Liver (tissue), 9 donors: ENCODE data around the gene SKI. TPM values are rescaled to one million over a fixed set of nuclear protein-coding genes. Genes with fewer than 3 reads are reported as not detected.

Source experiments
- DNase-seq: peaks from one replicate; pipeline ENCODE4 v3.0.0-alpha.2; 2017; ENCODE audit warnings: low spot score
- H3K27ac ChIP-seq, 2 donors: one replicate each; pipeline ENCODE4 v1.7.0; 2013; ENCODE audit warnings: inconsistent platforms in 2 of 2, low read length in 2 of 2, control low read depth in 1 of 2, low read depth in 1 of 2, mild to moderate bottlenecking in 1 of 2
- H3K27me3 ChIP-seq, 4 donors: one replicate each; pipeline versions ENCODE4 v1.6.1 to v1.7.0; 2013; ENCODE audit warnings: low read length in 3 of 4, inconsistent platforms in 1 of 4, mild to moderate bottlenecking in 1 of 4, moderate library complexity in 1 of 4; ENCODE audit not compliant: control insufficient read depth in 4 of 4, insufficient read depth in 4 of 4
- H3K36me3 ChIP-seq, 4 donors: one replicate each; pipeline versions ENCODE4 v1.6.1 to v1.7.0; 2013; ENCODE audit warnings: low read length in 3 of 4, mild to moderate bottlenecking in 3 of 4, low read depth in 1 of 4, moderate library complexity in 1 of 4; ENCODE audit not compliant: control insufficient read depth in 4 of 4, insufficient read depth in 3 of 4
- H3K4me1 ChIP-seq, 4 donors: one replicate each; pipeline versions ENCODE4 v1.6.1 to v1.7.0; 2013; ENCODE audit warnings: low read length in 3 of 4, mild to moderate bottlenecking in 3 of 4, moderate library complexity in 1 of 4; ENCODE audit not compliant: control insufficient read depth in 4 of 4, insufficient read depth in 4 of 4
- H3K4me3 ChIP-seq, 3 donors: one replicate each; pipeline versions ENCODE4 v1.6.1 to v1.7.0; 2013; ENCODE audit warnings: low read length in 3 of 3, control low read depth in 1 of 3, low read depth in 1 of 3, mild to moderate bottlenecking in 1 of 3
- H3K9ac ChIP-seq, 2 donors: one replicate each; pipeline ENCODE4 v1.7.0; 2013; ENCODE audit warnings: low read length in 2 of 2, mild to moderate bottlenecking in 2 of 2, moderate library complexity in 2 of 2, control low read depth in 1 of 2, low read depth in 1 of 2
- H3K9me3 ChIP-seq, 4 donors: one replicate each; pipeline versions ENCODE4 v1.6.1 to v1.7.0; 2013; ENCODE audit warnings: low read length in 3 of 4; ENCODE audit not compliant: control insufficient read depth in 4 of 4
- EGR1 ChIP-seq, 2 donors: IDR thresholded peaks; 2 replicates each; pipeline ENCODE4 v1.6.1; 2016 to 2018; ENCODE audit warnings: antibody characterized with exemption in 2 of 2, low read depth in 2 of 2
- FOXA1 ChIP-seq: IDR thresholded peaks from 2 replicates; pipeline ENCODE4 v1.6.1; 2016; ENCODE audit warnings: antibody characterized with exemption
- FOXA2 ChIP-seq: IDR thresholded peaks from 2 replicates; pipeline ENCODE4 v1.6.1; 2016; ENCODE audit warnings: antibody characterized with exemption
- GABPA ChIP-seq, 2 donors: IDR thresholded peaks in 1 of 2; conservative IDR thresholded peaks in 1 of 2; 2 replicates each; pipeline ENCODE4 v1.6.1; 2016; ENCODE audit warnings: antibody characterized with exemption in 2 of 2, mild to moderate bottlenecking in 1 of 2, moderate library complexity in 1 of 2
- HNF4A ChIP-seq, 2 donors: conservative IDR thresholded peaks; 2 replicates each; pipeline ENCODE4 v1.6.1; 2016; ENCODE audit warnings: antibody characterized with exemption in 2 of 2, mild to moderate bottlenecking in 2 of 2
- HNF4G ChIP-seq: IDR thresholded peaks from 2 replicates; pipeline ENCODE4 v1.6.1; 2016; ENCODE audit warnings: antibody characterized with exemption
- JUND ChIP-seq, 2 donors: IDR thresholded peaks; 2 replicates each; pipeline ENCODE4 v1.6.1; 2016; ENCODE audit warnings: antibody characterized with exemption in 2 of 2
- NR2F2 ChIP-seq: IDR thresholded peaks from 2 replicates; pipeline ENCODE4 v1.6.1; 2016; ENCODE audit warnings: antibody characterized with exemption
- RAD21 ChIP-seq, 2 donors: IDR thresholded peaks; 2 replicates each; pipeline ENCODE4 v1.6.1; 2016; ENCODE audit warnings: antibody characterized with exemption in 2 of 2, mild to moderate bottlenecking in 2 of 2
- RXRA ChIP-seq, 2 donors: IDR thresholded peaks; 2 replicates each; pipeline ENCODE4 v1.6.1; 2017 to 2018; ENCODE audit warnings: antibody characterized with exemption in 2 of 2, mild to moderate bottlenecking in 1 of 2
- SP1 ChIP-seq: IDR thresholded peaks from 2 replicates; pipeline ENCODE4 v1.6.1; 2018; ENCODE audit warnings: antibody characterized with exemption, mild to moderate bottlenecking
- TAF1 ChIP-seq: conservative IDR thresholded peaks from 2 replicates; pipeline ENCODE4 v1.6.1; 2016; ENCODE audit warnings: antibody characterized with exemption, mild to moderate bottlenecking
- YY1 ChIP-seq: IDR thresholded peaks from 2 replicates; pipeline ENCODE4 v1.6.1; 2016; ENCODE audit warnings: antibody characterized with exemption, mild to moderate bottlenecking
- WGBS: extraction: QIAGEN DNeasy Blood & Tissue Kit; methylation state at CpG from one replicate; pipeline ENCODE4 v1.1.7; 2013; 5-methylcytosine and 5-hydroxymethylcytosine counted together
- polyA plus RNA-seq, 2 donors: library from polyadenylated mRNA; stranded (reverse) in 1 of 2; unstranded in 1 of 2; fragments of 200-250 nt in 1 of 2; fragments of >200 nt in 1 of 2; fragmentation: Nextera tagmentation in 1 of 2; extraction: Ambion mirVana in 1 of 2; gene quantifications; one replicate each; pipeline versions ENCODE4 v1.2.1 to v1.2.3, GENCODE V29; 2013 to 2015
- total RNA-seq, 2 donors: library from RNA; depleted of rRNA; stranded (reverse); fragments of >200 nt; gene quantifications; one replicate each; pipeline ENCODE4 v1.2.3, GENCODE V29; 2014
- TF ChIP-seq, protein P1 (sequence below): fragments of 150-350 bp; IDR thresholded peaks from 2 replicates; pipeline ENCODE4 v1.5.1; 2017; ENCODE audit warnings: improper control_type of control experiment, low read depth, low read length; ENCODE audit not compliant: missing input control
- TF ChIP-seq, protein P2 (sequence below): IDR thresholded peaks from 2 replicates; pipeline ENCODE4 v1.6.1; 2016; ENCODE audit warnings: antibody characterized with exemption, mild to moderate bottlenecking
- TF ChIP-seq, protein P3 (sequence below): IDR thresholded peaks from 2 replicates; pipeline ENCODE4 v1.6.1; 2016; ENCODE audit warnings: antibody characterized with exemption
- TF ChIP-seq, protein P4 (sequence below): IDR thresholded peaks from 2 replicates; pipeline ENCODE4 v1.6.1; 2016; ENCODE audit warnings: antibody characterized with exemption
- TF ChIP-seq, protein P5 (sequence below): IDR thresholded peaks from 2 replicates; pipeline ENCODE4 v1.6.1; 2016; ENCODE audit warnings: antibody characterized with exemption
- donor health status: healthy.
- donor health status: healthy.
- donor health status: healthy.
- donor health status: healthy.
- donor health status: healthy.

SKI gene
- total and polyA plus RNA-seq, 4 donors, result 3.2 to 21.3 (median 19.5) TPM

DNA sequence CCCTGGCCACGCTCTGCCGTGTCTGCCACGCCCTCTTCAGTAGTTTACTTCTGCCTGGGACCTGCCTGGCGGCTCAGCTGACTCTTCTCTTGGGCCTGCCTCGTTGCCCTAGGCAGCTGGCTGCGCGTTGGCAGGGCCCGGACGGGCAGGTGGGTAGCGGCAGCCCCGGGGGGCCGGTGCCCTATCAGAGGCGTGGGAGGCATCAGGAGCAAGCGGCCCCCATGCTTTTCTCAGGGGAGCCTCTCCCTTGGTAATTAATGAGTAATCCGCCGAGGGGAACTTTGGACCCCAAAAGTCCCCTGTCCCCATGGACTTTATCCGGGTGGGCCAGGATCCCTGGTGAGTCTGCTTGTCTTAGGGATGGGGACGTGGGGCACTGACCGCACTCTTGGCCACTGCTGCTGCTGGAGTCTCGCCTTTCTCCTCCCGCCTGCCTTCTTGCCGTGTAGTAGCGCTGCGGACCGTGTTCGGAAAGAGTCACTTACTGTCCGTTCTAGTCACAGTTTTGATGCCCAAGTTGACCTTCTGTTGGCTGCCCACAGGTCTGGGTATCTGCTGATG lies 22.7 kb downstream of the SKI start (continued):
- TF ChIP-seq, protein P1, sequence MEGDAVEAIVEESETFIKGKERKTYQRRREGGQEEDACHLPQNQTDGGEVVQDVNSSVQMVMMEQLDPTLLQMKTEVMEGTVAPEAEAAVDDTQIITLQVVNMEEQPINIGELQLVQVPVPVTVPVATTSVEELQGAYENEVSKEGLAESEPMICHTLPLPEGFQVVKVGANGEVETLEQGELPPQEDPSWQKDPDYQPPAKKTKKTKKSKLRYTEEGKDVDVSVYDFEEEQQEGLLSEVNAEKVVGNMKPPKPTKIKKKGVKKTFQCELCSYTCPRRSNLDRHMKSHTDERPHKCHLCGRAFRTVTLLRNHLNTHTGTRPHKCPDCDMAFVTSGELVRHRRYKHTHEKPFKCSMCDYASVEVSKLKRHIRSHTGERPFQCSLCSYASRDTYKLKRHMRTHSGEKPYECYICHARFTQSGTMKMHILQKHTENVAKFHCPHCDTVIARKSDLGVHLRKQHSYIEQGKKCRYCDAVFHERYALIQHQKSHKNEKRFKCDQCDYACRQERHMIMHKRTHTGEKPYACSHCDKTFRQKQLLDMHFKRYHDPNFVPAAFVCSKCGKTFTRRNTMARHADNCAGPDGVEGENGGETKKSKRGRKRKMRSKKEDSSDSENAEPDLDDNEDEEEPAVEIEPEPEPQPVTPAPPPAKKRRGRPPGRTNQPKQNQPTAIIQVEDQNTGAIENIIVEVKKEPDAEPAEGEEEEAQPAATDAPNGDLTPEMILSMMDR, result no peak

DNA sequence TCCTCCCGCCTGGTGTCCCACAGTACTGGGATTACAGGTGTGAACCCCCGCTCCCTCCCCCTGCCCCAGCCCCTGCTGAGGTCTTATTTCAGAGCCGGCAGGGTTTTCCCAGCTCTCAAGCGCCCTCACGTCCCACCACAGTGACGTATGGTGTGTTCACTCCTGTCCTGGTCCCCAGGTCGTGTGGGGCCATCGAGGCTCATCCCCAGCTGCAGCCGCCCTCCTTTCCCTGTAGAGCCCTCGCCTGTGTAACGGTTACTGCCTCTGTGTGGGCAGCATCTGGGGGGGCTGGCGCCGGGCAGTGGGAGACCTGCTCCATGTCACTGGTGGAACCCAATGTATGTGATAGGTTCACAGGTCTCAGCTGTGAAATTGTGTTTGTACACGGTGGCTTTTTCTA lies 23.2 kb downstream of the SKI start:
- Histone ChIP-seq H3K27ac (peak overlapping the region; percentile 54 to 65), H3K9me3 (peaks cover 0 to 3% (median 0%) of the 10 kb centered on the region in 4 donors), H3K4me3 (no peak overlapping the region), H3K27me3 (no peaks in the 10 kb centered on the region), H3K36me3 (no peaks in the 10 kb centered on the region), H3K4me1 (peaks cover 32 to 76% (median 57%) of the 10 kb centered on the region in 4 donors), H3K9ac (no peak overlapping the region)
- WGBS, result 69% methylated on average over 14 of the region's 14 CpGs
- no peak for DNase-seq
- TF ChIP-seq SP1 (no peak), HNF4A (conservative IDR thresholded peaks at IDR 0.05) (no peak), RXRA (IDR thresholded peaks at IDR 0.05) (no peak), HNF4G (no peak), RAD21 (IDR thresholded peaks at IDR 0.05) (no peak), TAF1 (no peak), YY1 (no peak), JUND (IDR thresholded peaks at IDR 0.05) (no peak), FOXA1 (no peak), FOXA2 (no peak), EGR1 (IDR thresholded peaks at IDR 0.05; ENCODE audit: low read depth in 2 of 2) (no peak), NR2F2 (no peak), GABPA (IDR thresholded peaks at IDR 0.05 in 1 of 2, conservative IDR thresholded peaks at IDR 0.05 in 1 of 2) (no peak)
- TF ChIP-seq, protein P1, result no peak
- TF ChIP-seq, protein P2, sequence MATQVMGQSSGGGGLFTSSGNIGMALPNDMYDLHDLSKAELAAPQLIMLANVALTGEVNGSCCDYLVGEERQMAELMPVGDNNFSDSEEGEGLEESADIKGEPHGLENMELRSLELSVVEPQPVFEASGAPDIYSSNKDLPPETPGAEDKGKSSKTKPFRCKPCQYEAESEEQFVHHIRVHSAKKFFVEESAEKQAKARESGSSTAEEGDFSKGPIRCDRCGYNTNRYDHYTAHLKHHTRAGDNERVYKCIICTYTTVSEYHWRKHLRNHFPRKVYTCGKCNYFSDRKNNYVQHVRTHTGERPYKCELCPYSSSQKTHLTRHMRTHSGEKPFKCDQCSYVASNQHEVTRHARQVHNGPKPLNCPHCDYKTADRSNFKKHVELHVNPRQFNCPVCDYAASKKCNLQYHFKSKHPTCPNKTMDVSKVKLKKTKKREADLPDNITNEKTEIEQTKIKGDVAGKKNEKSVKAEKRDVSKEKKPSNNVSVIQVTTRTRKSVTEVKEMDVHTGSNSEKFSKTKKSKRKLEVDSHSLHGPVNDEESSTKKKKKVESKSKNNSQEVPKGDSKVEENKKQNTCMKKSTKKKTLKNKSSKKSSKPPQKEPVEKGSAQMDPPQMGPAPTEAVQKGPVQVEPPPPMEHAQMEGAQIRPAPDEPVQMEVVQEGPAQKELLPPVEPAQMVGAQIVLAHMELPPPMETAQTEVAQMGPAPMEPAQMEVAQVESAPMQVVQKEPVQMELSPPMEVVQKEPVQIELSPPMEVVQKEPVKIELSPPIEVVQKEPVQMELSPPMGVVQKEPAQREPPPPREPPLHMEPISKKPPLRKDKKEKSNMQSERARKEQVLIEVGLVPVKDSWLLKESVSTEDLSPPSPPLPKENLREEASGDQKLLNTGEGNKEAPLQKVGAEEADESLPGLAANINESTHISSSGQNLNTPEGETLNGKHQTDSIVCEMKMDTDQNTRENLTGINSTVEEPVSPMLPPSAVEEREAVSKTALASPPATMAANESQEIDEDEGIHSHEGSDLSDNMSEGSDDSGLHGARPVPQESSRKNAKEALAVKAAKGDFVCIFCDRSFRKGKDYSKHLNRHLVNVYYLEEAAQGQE, result no peak
- TF ChIP-seq, protein P3, sequence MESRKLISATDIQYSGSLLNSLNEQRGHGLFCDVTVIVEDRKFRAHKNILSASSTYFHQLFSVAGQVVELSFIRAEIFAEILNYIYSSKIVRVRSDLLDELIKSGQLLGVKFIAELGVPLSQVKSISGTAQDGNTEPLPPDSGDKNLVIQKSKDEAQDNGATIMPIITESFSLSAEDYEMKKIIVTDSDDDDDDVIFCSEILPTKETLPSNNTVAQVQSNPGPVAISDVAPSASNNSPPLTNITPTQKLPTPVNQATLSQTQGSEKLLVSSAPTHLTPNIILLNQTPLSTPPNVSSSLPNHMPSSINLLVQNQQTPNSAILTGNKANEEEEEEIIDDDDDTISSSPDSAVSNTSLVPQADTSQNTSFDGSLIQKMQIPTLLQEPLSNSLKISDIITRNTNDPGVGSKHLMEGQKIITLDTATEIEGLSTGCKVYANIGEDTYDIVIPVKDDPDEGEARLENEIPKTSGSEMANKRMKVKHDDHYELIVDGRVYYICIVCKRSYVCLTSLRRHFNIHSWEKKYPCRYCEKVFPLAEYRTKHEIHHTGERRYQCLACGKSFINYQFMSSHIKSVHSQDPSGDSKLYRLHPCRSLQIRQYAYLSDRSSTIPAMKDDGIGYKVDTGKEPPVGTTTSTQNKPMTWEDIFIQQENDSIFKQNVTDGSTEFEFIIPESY, result no peak
- TF ChIP-seq, protein P4, sequence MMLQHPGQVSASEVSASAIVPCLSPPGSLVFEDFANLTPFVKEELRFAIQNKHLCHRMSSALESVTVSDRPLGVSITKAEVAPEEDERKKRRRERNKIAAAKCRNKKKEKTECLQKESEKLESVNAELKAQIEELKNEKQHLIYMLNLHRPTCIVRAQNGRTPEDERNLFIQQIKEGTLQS, result no peak
- TF ChIP-seq, protein P5, sequence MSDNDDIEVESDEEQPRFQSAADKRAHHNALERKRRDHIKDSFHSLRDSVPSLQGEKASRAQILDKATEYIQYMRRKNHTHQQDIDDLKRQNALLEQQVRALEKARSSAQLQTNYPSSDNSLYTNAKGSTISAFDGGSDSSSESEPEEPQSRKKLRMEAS, result no peak
